T-cell (primary cell): ENCODE results near the gene ADK. TPM values are rescaled to one million over a fixed set of nuclear protein-coding genes. Genes with fewer than 3 reads are reported as not detected.

Experiments
- ATAC-seq, 4 experiments: fragments of 200-7000 bp in 3 of 4; fragments of 150-1000 bp in 1 of 4; cut with Tn5 transposase; replicated peaks in 1 of 4; 1 replicate in 3 of 4; 2 replicates in 1 of 4; pipeline ENCODE4 v1.10.0; 2021; ENCODE audit warnings: moderate library complexity in 3 of 4, mild to moderate bottlenecking in 2 of 4, moderate number of reproducible peaks in 1 of 4
- CTCF ChIA-PET, 2 donors: fragments of 300-600 bp; sonication (Branson Sonifier 250); formaldehyde crosslinking; loops; one replicate each; lab custom pipeline; 2022; ENCODE audit warnings: antibody characterized with exemption in 2 of 2; lab: Charles Lee
- POLR2A ChIA-PET, 2 donors: fragments of 300-600 bp; sonication (Branson Sonifier 250); formaldehyde crosslinking; loops; one replicate each; lab custom pipeline; 2022; ENCODE audit warnings: antibody characterized with exemption in 2 of 2; lab: Charles Lee
- DNase-seq, 35 experiments: peaks; one replicate each; pipeline versions ENCODE4 v3.0.0 to v3.0.0-alpha.2; 2013 to 2023
- H3K27ac ChIP-seq: one replicate; pipeline ENCODE4 v1.5.1; 2013; ENCODE audit warnings: low read length
- H3K27me3 ChIP-seq, 2 experiments: replicated peaks in 1 of 2; 1 replicate in 1 of 2; 2 replicates in 1 of 2; pipeline versions ENCODE4 v1.6.1 to v1.7.0; 2013; ENCODE audit warnings: low read length in 1 of 2, mixed read lengths in 1 of 2; ENCODE audit not compliant: control insufficient read depth in 2 of 2, insufficient read depth in 2 of 2; ENCODE audit errors: extremely low read depth in 1 of 2
- H3K36me3 ChIP-seq, 2 donors: 1 replicate in 1 of 2; 2 replicates in 1 of 2; pipeline versions ENCODE4 v1.6.1 to v1.7.0; 2013; ENCODE audit warnings: low read length in 1 of 2; ENCODE audit not compliant: control insufficient read depth in 2 of 2, insufficient read depth in 1 of 2; ENCODE audit errors: extremely low read depth in 1 of 2
- H3K4me1 ChIP-seq, 2 experiments: 1 replicate in 1 of 2; 2 replicates in 1 of 2; pipeline versions ENCODE4 v1.6.1 to v1.7.0; 2013; ENCODE audit warnings: low read length in 2 of 2, mixed read lengths in 1 of 2; ENCODE audit not compliant: insufficient read depth in 2 of 2, control insufficient read depth in 1 of 2; ENCODE audit errors: extremely low read depth in 1 of 2
- H3K4me3 ChIP-seq, 2 donors: 1 replicate in 1 of 2; 2 replicates in 1 of 2; pipeline versions ENCODE4 v1.5.1 to v1.7.0; 2013; ENCODE audit warnings: mild to moderate bottlenecking in 2 of 2, low read length in 1 of 2, moderate library complexity in 1 of 2; ENCODE audit not compliant: control insufficient read depth in 1 of 2; ENCODE audit errors: extremely low read depth in 1 of 2
- H3K9me3 ChIP-seq: 2 replicates; pipeline ENCODE4 v1.7.0; 2013
- H3K27ac Mint-ChIP-seq, 2 donors: one replicate each; pipeline ENCODE4 v1.8.0; 2020 to 2021; ENCODE audit warnings: mild to moderate bottlenecking in 2 of 2, mixed read lengths in 2 of 2
- H3K27me3 Mint-ChIP-seq, 2 donors: one replicate each; pipeline ENCODE4 v1.8.0; 2021 to 2022; ENCODE audit warnings: mixed read lengths in 2 of 2
- H3K36me3 Mint-ChIP-seq: one replicate; pipeline ENCODE4 v1.8.0; 2021; ENCODE audit warnings: mixed read lengths
- H3K4me1 Mint-ChIP-seq, 3 donors: one replicate each; pipeline ENCODE4 v1.8.0; 2020 to 2022; ENCODE audit warnings: mixed read lengths in 3 of 3, mild to moderate bottlenecking in 1 of 3
- H3K4me3 Mint-ChIP-seq, 3 donors: one replicate each; pipeline ENCODE4 v1.8.0; 2020 to 2022; ENCODE audit warnings: mild to moderate bottlenecking in 3 of 3, mixed read lengths in 3 of 3, moderate library complexity in 3 of 3
- H3K9me3 Mint-ChIP-seq, 3 donors: one replicate each; pipeline ENCODE4 v1.8.0; 2020 to 2022; ENCODE audit warnings: mixed read lengths in 3 of 3
- WGBS: methylation state at CpG from one replicate; pipeline ENCODE4 v1.1.5; 2013; ENCODE audit warnings: missing lambda C conversion rate; ENCODE audit not compliant: insufficient coverage; 5-methylcytosine and 5-hydroxymethylcytosine counted together
- total RNA-seq, 35 experiments: library from RNA in 6 of 35; stranded (reverse) in 6 of 35; fragments of 120-200 nt in 1 of 35; gene quantifications; one replicate each; pipeline versions ENCODE4 v1.2.1 to v1.2.4 and lab custom pipeline; 2013 to 2026

The ADK gene
- total RNA-seq, 5 donors from 2014 or later (not counting 1 experiment from before 2014, with no cell fraction given) = 20.7 to 32.8 (median 23.6) TPM

DNA sequence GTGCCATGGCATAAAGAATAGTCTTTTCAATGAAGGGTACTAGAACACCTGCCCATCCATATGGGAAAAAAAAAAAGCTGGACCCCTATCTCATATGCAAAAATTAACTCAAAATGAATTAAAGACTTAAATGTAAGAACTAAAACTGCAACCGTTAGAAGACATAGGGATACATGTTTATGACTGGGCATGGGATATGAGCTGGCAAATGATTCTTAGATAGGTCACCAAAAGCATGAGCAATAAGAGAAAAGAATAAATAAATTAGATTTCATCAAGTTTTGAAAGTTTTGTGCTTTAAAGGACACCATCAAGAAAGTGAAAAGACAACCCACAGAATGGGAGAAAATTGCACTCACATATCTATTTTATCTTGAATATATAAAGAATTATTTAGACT is 222.0 kb downstream of the ADK start:
- H3K27me3 ChIP-seq = no peaks in the 10 kb centered on the region

GRCh38 chr10:74377476-74377875 is 226.5 kb downstream of the ADK start:
- Histone ChIP-seq H3K27ac (no peak overlapping the region), H3K36me3 (no peaks in the 10 kb centered on the region), H3K4me1 (peaks cover 0 to 10% of the 10 kb centered on the region in 2 experiments), H3K27me3 (no peaks in the 10 kb centered on the region), H3K4me3 (no peak overlapping the region), H3K9me3 (no peaks in the 10 kb centered on the region)
- no peak overlapping the region for H3K4me3 Mint-ChIP-seq
- ATAC-seq (no peak), DNase-seq (no peak)
- no peaks in the 10 kb centered on the region for H3K9me3 Mint-ChIP-seq
- H3K27ac Mint-ChIP-seq = no peak overlapping the region
- no peaks in the 10 kb centered on the region for H3K27me3 Mint-ChIP-seq
- POLR2A ChIA-PET = no interaction called here
- H3K4me1 Mint-ChIP-seq = peaks cover 20 to 39% (median 23%) of the 10 kb centered on the region in 3 donors
- 83% methylated on average over 1 of the region's 5 CpGs for WGBS
- CTCF ChIA-PET = no interaction called here
- peaks cover 26% of the 10 kb centered on the region for H3K36me3 Mint-ChIP-seq

More for the DNA sequence above, 222.0 kb downstream of the ADK start:
- H3K9me3 ChIP-seq = no peaks in the 10 kb centered on the region
- ChIA-PET POLR2A (no interaction called here), CTCF (no interaction called here)
- no peak overlapping the region for H3K4me3 ChIP-seq
- DNase-seq (no peak), ATAC-seq (no peak)
- H3K4me1 ChIP-seq = no peaks in the 10 kb centered on the region
- WGBS = no CpG with 5 or more reads among the region's 1 CpG
- Mint-ChIP-seq H3K27me3 (no peaks in the 10 kb centered on the region), H3K9me3 (no peaks in the 10 kb centered on the region), H3K4me1 (peaks cover 4 to 15% (median 6%) of the 10 kb centered on the region in 3 donors), H3K36me3 (peaks cover 44% of the 10 kb centered on the region), H3K4me3 (no peak overlapping the region), H3K27ac (no peak overlapping the region)
- H3K27ac ChIP-seq = no peak overlapping the region
- peaks cover 0 to 4% of the 10 kb centered on the region in 2 donors for H3K36me3 ChIP-seq

DNA sequence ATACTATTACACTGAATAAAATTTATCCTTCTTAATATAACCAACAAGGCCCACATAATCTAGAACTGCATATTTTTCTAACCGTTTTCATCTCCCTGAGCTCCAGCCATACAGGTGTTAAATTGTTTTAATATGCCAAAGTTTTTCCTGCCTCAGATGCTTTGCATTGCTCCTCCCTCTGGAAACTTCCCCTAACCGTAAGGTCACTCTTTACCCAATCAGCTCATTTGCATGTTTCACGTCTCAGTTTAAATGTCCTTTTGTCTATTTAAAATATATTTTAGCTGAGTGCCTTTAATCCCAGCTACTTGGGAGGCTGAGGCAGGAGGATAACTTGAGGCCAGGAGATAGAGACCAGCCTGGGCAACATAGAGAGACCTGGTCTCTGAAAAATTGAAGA is 228.5 kb downstream of the ADK start:
- Histone ChIP-seq H3K36me3 (no peaks in the 10 kb centered on the region), H3K4me1 (peaks cover 0 to 27% of the 10 kb centered on the region in 2 experiments), H3K27me3 (no peaks in the 10 kb centered on the region), H3K27ac (no peak overlapping the region), H3K9me3 (no peaks in the 10 kb centered on the region), H3K4me3 (no peak overlapping the region)
- DNase-seq (no peak), ATAC-seq (no peak)
- H3K9me3 Mint-ChIP-seq = no peaks in the 10 kb centered on the region
- H3K4me3 Mint-ChIP-seq = no peak overlapping the region
- H3K4me1 Mint-ChIP-seq = peaks cover 31 to 59% (median 32%) of the 10 kb centered on the region in 3 donors
- peaks cover 22% of the 10 kb centered on the region for H3K36me3 Mint-ChIP-seq
- no peaks in the 10 kb centered on the region for H3K27me3 Mint-ChIP-seq
- WGBS = no CpG with 5 or more reads among the region's 3 CpGs
- no peak overlapping the region for H3K27ac Mint-ChIP-seq
- ChIA-PET POLR2A (no interaction called here), CTCF (no interaction called here)

DNA sequence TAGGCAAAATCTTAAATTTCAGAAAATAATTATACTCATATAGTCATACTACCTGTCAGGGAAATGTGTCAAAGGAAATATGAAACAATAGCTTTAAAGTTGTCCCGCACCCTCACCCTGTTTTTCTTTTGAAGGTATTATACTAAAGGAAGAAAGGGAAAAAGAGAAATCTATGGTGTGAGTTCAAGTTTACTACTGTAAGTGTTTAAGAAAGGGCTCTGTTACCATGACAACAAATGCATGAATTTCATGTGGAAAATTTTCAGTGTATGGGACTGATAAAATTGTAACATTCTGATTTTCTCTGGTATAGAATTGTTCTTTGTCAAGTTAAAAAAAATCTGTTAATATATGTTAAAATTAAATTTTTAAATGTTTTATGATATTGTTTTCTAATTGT is 229.8 kb downstream of the ADK start:
- Histone ChIP-seq H3K36me3 (no peaks in the 10 kb centered on the region), H3K4me3 (no peak overlapping the region), H3K4me1 (peaks cover 0 to 33% of the 10 kb centered on the region in 2 experiments), H3K27me3 (no peaks in the 10 kb centered on the region), H3K27ac (no peak overlapping the region), H3K9me3 (no peaks in the 10 kb centered on the region)
- peaks cover 25% of the 10 kb centered on the region for H3K36me3 Mint-ChIP-seq
- ATAC-seq (peak in 1 of 4 experiments; percentile 55), DNase-seq (no peak)
- no peak overlapping the region for H3K4me3 Mint-ChIP-seq
- ChIA-PET CTCF (no interaction called here), POLR2A (no interaction called here)
- peaks cover 38 to 72% (median 38%) of the 10 kb centered on the region in 3 donors for H3K4me1 Mint-ChIP-seq
- no peak overlapping the region for H3K27ac Mint-ChIP-seq
- no CpG with 5 or more reads among the region's 1 CpG for WGBS
- no peaks in the 10 kb centered on the region for H3K27me3 Mint-ChIP-seq
- H3K9me3 Mint-ChIP-seq = peaks cover 0 to 4% (median 0%) of the 10 kb centered on the region in 3 donors

DNA sequence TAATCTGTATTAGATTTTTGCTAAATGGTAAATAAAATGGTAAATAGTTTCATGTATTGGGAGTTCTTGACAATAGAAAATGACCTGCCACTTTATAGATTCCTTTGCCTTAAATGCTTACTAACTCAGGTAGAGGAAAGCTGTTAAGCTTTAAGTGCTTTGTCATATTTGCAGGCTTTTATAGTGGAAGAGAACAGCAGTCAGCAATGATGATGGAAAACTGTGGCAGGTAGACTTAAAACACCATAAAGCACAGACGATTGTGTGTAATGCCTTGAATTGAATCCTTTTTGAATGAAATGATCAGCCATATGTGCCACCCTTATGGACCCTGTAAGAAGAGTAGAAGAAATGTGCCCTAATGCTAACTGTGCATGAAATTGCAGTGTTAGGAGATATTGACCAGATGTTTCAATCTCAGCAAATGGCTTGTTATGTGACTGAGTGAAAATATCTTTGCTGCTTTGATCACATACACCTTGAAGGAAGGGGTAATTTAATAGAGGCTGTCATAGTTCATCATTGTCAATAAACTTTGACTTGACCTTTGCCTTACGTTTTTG is 230.4 kb downstream of the ADK start:
- DNase-seq (no peak), ATAC-seq (no peak)
- Mint-ChIP-seq H3K36me3 (peaks cover 25% of the 10 kb centered on the region), H3K27me3 (no peaks in the 10 kb centered on the region), H3K27ac (peak overlapping the region in 1 of 2 donors; percentile 64), H3K4me3 (no peak overlapping the region), H3K4me1 (peaks cover 38 to 78% (median 41%) of the 10 kb centered on the region in 3 donors), H3K9me3 (peaks cover 0 to 4% (median 0%) of the 10 kb centered on the region in 3 donors)
- CTCF ChIA-PET = no interaction called here
- POLR2A ChIA-PET = no interaction called here
- peaks cover 0 to 33% of the 10 kb centered on the region in 2 experiments for H3K4me1 ChIP-seq
- no peaks in the 10 kb centered on the region for H3K36me3 ChIP-seq
- H3K4me3 ChIP-seq = no peak overlapping the region
- no peaks in the 10 kb centered on the region for H3K9me3 ChIP-seq
- H3K27ac ChIP-seq = no peak overlapping the region
- 67% methylated on average over 1 of the region's 2 CpGs for WGBS
- H3K27me3 ChIP-seq = no peaks in the 10 kb centered on the region

DNA sequence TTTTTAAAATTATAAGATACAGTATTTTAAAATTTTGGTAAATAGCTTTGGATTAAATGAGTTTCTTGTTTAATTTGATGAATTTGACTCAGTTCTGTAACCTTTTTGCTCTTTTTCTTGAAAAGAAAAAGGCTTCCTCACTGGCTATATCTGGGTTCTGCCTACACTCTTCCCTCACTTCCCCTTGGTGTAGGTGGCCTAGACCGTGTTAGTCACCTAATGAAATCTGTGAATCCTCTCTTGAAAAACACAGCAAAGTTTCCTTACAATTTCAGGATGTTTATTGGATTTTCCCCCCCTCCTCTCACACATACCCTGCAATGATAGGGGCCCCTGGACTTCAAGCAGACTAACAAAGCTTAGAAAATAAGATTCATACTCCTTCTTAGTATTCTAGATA is 231.6 kb downstream of the ADK start:
- no peak for DNase-seq
- ChIA-PET POLR2A (no interaction called here), CTCF (no interaction called here)
- Histone ChIP-seq H3K27me3 (no peaks in the 10 kb centered on the region), H3K9me3 (no peaks in the 10 kb centered on the region), H3K27ac (no peak overlapping the region), H3K4me3 (no peak overlapping the region), H3K36me3 (no peaks in the 10 kb centered on the region), H3K4me1 (peaks cover 0 to 33% of the 10 kb centered on the region in 2 experiments)
- H3K9me3 Mint-ChIP-seq = peaks cover 0 to 4% (median 0%) of the 10 kb centered on the region in 3 donors
- peaks cover 34 to 69% (median 37%) of the 10 kb centered on the region in 3 donors for H3K4me1 Mint-ChIP-seq
- 50% methylated on average over 1 of the region's 1 CpG for WGBS
- peak overlapping the region in 1 of 3 donors; percentile 26 for H3K4me3 Mint-ChIP-seq
- H3K36me3 Mint-ChIP-seq = peaks cover 20% of the 10 kb centered on the region
- H3K27me3 Mint-ChIP-seq = no peaks in the 10 kb centered on the region
- H3K27ac Mint-ChIP-seq = peak overlapping the region in 1 of 2 donors; percentile 80
- ATAC-seq = no peak
